ENCODE results near the gene RNF223.
"Not testable (repeated sequence)": the region's sequence is repeated elsewhere in the genome, so short reads cannot be mapped to it uniquely, and the experiment has no call there.

The RNF223 gene

GRCh38 chr1:1085911-1086841, 12.1 kb upstream of the RNF223 start:
- no peak for DNase-seq

- DNase-seq = no peak
Observed at GRCh38 chr1:1085171-1085841, 11.2 kb upstream of the RNF223 start.

- no peak for DNase-seq
Observed at GRCh38 chr1:1084372-1085170, 10.5 kb upstream of the RNF223 start.

DNA sequence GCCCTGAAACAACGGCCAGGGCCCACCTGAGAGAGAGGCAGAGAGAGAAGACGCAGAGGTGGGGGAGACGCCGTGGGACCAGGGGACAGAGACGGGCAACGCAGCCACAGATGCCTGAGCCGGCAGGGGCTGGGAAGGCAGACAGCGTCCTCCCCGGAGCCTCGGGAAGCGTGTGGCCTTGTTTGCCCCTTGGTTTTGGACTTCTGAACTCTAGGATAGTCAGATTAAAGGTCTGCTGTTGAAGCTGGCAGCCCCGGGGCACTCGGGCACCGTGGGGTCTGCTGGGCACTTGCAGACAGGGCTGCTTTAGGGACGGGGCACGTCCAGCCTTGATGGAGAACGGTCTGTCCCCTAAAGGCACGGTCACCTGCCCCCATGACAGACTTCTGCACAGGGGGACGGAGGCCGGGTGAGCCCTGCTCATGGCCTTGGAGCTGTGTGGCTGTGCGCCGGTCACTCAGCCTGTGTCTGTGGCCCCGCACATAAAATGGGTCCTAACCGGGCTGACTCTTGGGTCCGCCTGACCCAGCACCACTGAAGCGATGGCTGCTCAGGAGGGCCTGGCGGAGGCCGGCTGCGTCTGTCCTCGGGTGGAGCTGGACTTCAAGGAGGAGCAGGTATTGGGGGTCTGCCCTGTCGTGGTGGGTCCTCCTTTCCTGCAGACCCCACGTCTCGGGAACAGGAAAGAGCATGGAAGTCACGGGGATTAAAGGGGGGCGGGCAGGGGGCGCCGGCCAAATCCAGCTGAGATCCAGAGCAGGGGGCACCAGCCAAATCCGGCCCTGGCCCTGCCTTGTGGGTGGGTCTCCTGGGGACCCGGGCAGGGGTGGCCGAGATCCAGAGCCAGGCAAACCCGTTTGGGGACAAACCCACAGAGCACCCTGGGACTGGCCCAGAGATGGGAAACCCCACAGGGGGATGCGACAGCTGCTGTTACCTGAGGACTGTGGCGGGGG, 9.6 kb upstream of the RNF223 start:
- DNase-seq = no peak

DNA sequence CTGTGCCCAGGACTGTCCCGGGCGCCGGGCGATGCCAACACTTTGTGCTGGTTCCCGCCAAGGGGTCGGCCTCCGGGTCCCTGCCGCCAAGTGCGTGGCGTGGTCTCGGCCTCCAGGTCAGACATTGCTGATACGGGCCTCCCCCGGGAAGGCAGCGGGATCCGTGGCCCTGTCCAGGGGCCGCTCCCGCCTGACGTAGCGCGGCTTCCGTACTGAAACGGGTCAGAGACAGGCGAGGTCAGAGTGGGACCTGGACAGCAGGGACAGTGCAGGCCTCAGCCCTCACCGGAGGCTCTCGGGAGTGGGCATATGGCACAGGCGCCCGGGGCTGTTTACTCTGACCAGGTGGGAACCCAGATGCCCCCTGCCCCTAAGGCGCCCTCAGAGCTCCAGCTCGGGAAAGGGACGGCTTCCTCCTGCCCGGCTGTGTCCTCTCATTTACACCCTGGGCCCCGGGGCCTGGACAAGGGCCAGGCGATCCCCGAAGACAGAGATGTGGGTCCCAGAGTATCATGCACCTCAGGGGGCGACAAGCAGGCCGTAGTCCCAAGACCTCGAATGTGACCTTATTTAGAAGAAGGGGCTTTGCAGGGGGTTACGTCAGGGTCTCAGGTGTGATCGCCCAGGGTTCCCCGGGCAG, 8.8 kb upstream of the RNF223 start:
- no peak for DNase-seq

DNA sequence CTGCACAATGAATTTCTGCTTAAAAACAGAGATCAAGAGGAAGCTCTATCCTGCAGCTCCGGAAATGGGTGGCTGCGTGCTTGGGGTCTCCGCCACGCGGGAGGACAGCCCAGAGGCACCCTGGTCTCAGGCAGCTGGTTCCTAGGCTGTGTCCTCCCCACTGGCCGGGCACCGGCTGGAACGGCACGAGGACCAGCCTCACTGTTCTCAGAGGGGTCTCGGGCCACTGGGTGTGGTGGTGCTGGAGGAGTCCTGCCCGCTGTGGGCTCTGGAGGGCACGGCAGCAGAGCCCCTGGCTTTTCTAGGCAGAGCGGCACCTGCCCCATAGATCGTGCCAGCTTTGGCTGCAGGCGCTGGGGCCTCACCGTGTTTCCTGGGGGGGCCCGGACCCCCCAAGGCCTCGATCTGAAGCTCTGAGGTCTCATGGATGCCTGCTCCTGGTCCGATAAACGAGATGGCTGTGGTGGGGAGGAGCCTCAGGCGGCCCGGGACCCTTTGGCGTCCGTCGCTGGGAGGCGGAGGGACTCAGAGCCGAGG, 8.2 kb upstream of the RNF223 start:
- DNase-seq = no peak

GRCh38 chr1:1081311-1082238, 7.5 kb upstream of the RNF223 start:
- DNase-seq = no peak

DNA sequence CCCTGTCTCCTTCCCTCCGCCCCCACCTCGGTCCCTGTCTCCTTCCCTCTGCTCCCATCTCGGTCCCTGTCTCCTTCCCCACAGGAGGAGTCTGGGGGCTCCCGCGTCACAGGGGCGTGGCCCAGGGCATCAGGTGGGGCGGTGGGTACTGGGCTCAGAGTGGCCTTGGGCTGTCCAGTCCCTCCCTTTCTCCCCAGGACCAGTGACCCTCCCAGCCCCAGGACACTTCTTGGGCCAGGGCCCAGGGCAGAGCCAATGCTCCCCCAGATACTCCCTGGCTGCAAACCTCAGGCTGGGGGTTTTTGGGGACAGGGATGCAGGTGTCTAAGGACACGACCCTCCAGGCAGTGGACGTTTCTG, 6.8 kb upstream of the RNF223 start:
- DNase-seq = no peak

GRCh38 chr1:1080122-1080757, 6.1 kb upstream of the RNF223 start:
- DNase-seq = no peak

GRCh38 chr1:1079408-1080121, 5.5 kb upstream of the RNF223 start:
- no peak for DNase-seq

GRCh38 chr1:1077396-1077795, 3.3 kb upstream of the RNF223 start:
- not testable (repeated sequence) for DNase-seq

- DNase-seq = no peak
Observed at GRCh38 chr1:1075148-1075935, 1.2 kb upstream of the RNF223 start.

DNA sequence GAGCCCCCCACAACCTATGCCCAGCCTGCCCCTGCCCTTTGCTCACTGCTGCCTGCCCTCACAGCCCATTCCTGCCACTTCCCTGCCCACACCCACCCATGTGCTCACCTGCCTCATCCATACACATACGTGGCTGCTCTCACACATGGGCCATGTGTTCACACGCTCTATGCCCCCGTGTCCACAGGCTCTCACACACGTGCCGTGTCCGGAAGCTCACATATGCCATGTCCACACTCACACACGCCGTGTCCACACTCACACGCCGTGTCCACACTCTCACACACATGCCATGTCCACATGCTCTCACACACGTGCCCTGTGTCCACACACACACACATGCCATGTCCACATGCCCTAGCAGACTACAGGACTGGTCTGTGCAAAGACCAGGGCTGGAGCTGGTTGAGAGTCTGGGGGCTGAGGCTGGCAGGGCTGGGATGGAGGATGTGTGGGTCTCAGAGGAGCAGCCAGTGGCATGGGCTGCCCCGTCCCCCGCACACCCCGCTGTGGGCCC, 583 bp upstream of the RNF223 start:
- no peak for DNase-seq

GRCh38 chr1:1072849-1073742, 1.0 kb downstream of the RNF223 start:
- DNase-seq = no peak

GRCh38 chr1:1072299-1072848, 1.7 kb downstream of the RNF223 start:
- DNase-seq = no peak

DNA sequence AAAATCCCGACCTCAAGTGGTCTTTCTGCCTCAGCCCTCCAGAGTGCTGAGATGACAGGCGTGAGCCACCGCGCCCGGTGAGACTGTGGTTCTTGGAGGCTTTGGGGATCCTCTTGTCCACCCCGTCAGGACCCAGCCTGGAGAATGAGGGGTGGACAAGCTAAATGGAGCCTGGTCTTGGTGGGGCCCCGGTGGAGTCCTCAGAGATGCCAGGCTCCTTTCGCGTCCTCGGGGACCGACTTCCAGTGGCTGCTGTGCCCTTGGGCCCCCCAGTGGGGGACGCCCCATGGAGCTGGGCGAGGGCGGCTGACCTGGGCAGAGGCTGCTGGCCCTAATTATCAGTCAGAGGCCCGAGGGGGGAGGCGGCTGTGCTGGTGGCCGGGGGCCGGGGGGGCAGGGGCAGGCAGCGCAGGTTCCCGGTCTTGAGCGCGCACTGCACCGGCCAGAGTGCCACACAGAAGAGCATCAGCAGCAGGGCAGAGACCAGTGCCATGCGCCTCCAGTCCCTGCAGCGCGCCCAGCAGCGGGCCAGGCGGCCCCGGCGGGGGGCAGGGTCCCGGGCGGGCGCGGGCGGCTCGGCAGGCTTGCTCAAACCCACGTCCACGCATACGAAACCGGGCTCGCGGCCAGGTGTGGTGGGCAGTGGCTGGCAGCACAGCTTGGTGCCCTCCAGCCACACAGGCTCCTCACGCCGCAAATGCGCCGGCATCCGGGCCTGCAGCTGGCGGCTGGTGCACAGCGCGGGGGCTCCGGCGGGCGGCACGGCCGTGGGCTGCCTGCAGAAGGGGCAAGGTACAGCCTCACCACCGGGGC, 2.4 kb downstream of the RNF223 start:
- no peak for DNase-seq

Measured in activated CD4-positive, CD25-positive, alpha-beta regulatory T cell (primary cell).